ENCODE data around the gene SORCS3.
"Not testable (repeated sequence)": the region's sequence is repeated elsewhere in the genome, so short reads cannot be mapped to it uniquely, and the experiment has no call there.

The SORCS3 gene

DNA sequence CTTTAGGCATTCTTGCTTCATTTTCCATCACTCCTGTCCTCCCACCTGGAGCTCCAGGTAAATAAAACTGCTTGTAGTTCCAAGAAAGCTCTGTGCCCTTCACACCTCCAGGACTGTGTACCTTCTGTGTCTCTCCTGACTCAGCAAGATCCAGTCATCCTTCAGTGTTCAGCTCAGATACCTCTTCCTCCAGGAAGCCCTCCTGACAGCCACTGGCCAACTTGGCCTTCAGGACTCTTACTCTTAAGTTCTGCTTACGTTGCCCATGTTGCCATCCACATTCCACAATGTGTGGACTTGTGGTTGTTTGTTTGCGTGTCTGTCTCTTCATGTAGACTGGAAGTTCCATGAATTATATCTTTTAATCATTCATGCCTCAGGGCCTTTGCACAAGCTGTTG is 48.0 kb downstream of the SORCS3 start:
- TF ChIP-seq ZFX (IDR thresholded peaks at IDR 0.05; ENCODE audit: borderline replicate concordance) = no peak
- no peak for TF ChIP-seq CTCF (IDR thresholded peaks at IDR 0.05)
- no peak overlapping the region for H3K27ac ChIP-seq

DNA sequence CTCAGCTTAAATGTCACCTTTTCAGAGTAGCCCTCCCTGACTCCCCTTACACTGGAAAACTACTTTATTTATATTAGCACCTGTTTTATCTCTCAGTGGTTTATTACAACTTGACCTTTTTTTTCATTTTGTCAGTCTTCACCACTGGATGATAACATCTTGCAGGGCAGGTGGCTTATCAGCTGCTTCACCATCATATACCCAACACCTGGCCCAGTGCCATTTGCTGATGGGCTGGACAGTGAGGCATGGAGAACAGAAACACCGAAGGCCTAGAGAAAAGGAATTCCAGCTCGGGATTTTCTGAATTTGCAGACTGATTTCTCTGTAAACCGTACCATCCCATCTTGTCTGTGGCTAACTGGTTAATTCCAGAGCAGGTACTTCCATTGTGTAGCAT is 48.5 kb downstream of the SORCS3 start:
- TF ChIP-seq CTCF (IDR thresholded peaks at IDR 0.05) (no peak), ZFX (IDR thresholded peaks at IDR 0.05; ENCODE audit: borderline replicate concordance) (no peak)
- no peak overlapping the region for H3K27ac ChIP-seq

- no peak for TF ChIP-seq CTCF (IDR thresholded peaks at IDR 0.05)
- TF ChIP-seq ZFX (IDR thresholded peaks at IDR 0.05; ENCODE audit: borderline replicate concordance) = no peak
- H3K27ac ChIP-seq = no peak overlapping the region
These were observed 49.0 kb downstream of the SORCS3 start for GRCh38 chr10:104690101-104690500.

DNA sequence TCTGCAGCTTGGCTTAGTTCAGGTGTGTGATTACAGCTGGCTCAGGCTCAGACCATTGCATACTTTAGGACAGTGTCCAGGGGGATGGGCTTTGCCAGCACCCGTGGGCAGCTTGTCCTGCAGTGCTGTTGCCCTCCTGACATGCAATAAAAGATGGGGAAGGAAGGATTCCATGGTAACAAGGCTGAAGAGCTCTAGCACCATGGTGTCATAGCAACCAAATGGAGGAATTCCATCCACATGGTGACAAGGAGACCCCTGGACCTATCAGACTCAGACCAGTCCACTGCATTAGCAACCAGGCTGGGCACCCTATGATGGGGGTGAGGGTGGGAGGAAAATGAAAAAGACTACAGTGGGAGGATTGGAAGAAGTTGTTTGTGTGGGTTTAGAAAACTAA is 49.9 kb downstream of the SORCS3 start:
- TF ChIP-seq CTCF (IDR thresholded peaks at IDR 0.05) (no peak), ZFX (IDR thresholded peaks at IDR 0.05; ENCODE audit: borderline replicate concordance) (no peak)
- no peak overlapping the region for H3K27ac ChIP-seq

DNA sequence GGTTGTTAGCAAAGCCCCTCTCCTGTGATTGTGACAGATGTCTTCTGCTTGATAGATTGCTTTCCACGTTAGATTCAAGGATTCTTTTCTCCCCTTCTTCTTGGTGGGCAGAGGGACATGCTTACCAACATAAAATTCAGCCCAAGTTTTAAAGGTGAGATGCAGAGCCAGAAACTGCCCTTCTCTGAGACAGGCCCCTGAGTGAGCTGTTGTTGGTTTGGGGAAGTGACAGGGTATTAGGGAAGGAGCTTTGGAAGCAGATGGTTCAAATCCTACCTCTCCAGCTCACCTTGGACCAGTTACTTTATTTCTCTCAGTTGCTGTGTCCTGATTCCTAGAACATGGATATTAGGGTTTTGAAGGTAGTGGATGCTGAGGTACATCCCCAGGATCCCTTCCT is 53.0 kb downstream of the SORCS3 start:
- TF ChIP-seq ZFX (IDR thresholded peaks at IDR 0.05; ENCODE audit: borderline replicate concordance) (no peak), CTCF (IDR thresholded peaks at IDR 0.05) (no peak)
- H3K27ac ChIP-seq = no peak overlapping the region

- not testable (repeated sequence) for H3K27ac ChIP-seq
These were observed 62.2 kb downstream of the SORCS3 start for GRCh38 chr10:104703262-104703661.

DNA sequence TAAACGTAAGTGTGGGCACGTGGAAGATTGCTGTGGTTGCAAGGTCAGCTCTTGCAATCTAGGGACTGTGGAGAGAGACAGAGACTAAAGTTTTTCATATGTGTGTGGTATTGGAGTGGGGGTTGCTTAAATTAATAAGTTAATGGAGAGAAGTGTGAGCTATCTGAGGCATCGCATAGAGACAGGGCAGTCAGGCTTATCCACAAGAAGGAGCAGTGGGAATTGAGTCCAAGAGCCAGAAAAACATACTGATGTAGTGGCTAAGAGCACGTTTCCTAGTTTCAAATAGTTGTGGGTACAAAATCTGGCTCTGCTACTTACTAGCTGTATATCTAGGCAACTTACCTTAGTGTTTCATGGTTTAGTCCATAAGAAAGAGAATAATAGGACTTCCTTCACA is 65.8 kb downstream of the SORCS3 start:
- no peak overlapping the region for H3K27ac ChIP-seq
- TF ChIP-seq CTCF (IDR thresholded peaks at IDR 0.05) (no peak), ZFX (IDR thresholded peaks at IDR 0.05; ENCODE audit: borderline replicate concordance) (no peak)

GRCh38 chr10:104707602-104708459 is 66.7 kb downstream of the SORCS3 start:
- H3K27ac ChIP-seq = no peak overlapping the region
- TF ChIP-seq ZFX (IDR thresholded peaks at IDR 0.05; ENCODE audit: borderline replicate concordance) (no peak), CTCF (IDR thresholded peaks at IDR 0.05) (no peak)
